ENCODE results near the gene TEF.

DNA sequence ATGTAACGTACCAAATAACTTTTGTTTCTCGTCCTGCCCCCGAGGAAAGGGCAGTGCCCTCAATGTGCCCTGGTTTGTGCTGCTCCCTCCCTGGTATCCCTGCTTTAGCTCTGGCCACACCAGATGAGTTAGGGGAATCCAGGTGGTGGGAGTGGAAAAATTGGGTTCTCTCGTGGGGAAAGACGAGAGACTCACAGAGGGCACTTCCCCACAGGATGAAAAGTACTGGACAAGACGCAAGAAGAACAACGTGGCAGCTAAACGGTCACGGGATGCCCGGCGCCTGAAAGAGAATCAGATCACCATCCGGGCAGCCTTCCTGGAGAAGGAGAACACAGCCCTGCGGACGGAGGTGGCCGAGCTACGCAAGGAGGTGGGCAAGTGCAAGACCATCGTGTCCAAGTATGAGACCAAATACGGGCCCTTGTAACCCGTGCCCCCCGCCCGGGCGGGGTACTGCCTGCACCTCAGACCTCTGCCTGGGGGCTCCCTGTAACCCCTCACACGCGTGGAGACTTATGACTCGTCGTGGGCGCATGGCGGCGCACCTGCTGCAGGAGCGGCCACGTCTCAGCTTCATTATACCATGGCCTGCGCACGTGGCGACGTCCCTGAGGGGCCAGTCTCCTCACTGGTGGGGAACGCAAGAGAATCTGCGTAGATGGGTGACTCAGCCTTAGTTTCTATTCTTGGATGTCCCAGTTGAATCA is 13.9 kb downstream of the TEF start:
- TF ChIP-seq, protein P1, sequence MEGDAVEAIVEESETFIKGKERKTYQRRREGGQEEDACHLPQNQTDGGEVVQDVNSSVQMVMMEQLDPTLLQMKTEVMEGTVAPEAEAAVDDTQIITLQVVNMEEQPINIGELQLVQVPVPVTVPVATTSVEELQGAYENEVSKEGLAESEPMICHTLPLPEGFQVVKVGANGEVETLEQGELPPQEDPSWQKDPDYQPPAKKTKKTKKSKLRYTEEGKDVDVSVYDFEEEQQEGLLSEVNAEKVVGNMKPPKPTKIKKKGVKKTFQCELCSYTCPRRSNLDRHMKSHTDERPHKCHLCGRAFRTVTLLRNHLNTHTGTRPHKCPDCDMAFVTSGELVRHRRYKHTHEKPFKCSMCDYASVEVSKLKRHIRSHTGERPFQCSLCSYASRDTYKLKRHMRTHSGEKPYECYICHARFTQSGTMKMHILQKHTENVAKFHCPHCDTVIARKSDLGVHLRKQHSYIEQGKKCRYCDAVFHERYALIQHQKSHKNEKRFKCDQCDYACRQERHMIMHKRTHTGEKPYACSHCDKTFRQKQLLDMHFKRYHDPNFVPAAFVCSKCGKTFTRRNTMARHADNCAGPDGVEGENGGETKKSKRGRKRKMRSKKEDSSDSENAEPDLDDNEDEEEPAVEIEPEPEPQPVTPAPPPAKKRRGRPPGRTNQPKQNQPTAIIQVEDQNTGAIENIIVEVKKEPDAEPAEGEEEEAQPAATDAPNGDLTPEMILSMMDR (IDR thresholded peaks at IDR 0.05; ENCODE audit: insufficient read depth, low read length) = no peak
- TF ChIP-seq POLR2AphosphoS5 (IDR thresholded peaks at IDR 0.05; ENCODE audit: low read depth) (no peak), SPI1 (IDR thresholded peaks at IDR 0.05; ENCODE audit: borderline replicate concordance, low read depth) (no peak)
